Activated CD4-positive, alpha-beta T cell treated with anti-CD3 and anti-CD28 coated beads, Interleukin-2, Interleukin-6, amounts not matched to agents 100 ng/mL and 50 ng/mL, durations not matched to agents 16 hours and 8 hours (primary cell): Measurements from ENCODE around the gene CALCR.

Source experiments
- DNase-seq: peaks from one replicate; pipeline ENCODE4 v3.0.0-alpha.2; 2020

The CALCR gene

GRCh38 chr7:93442478-93443224 is 131.9 kb downstream of the CALCR start:
- peak; percentile 49 for DNase-seq

GRCh38 chr7:93435791-93436190 is 138.7 kb downstream of the CALCR start:
- no peak for DNase-seq

- no peak for DNase-seq
Measured at GRCh38 chr7:93432130-93432529, 142.4 kb downstream of the CALCR start.

GRCh38 chr7:93430917-93431588 is 143.5 kb downstream of the CALCR start:
- DNase-seq, result no peak

- DNase-seq, result no peak
Measured at GRCh38 chr7:93429563-93429962, 145.0 kb downstream of the CALCR start.

GRCh38 chr7:93427107-93427506 is 147.4 kb downstream of the CALCR start:
- no peak for DNase-seq

GRCh38 chr7:93426155-93426696 is 148.3 kb downstream of the CALCR start:
- DNase-seq, result no peak

GRCh38 chr7:93414574-93414973 is 159.9 kb downstream of the CALCR start:
- no peak for DNase-seq

GRCh38 chr7:93409324-93409723 is 165.2 kb downstream of the CALCR start:
- DNase-seq, result no peak

- no peak for DNase-seq
Measured at GRCh38 chr7:93407239-93407638, 167.3 kb downstream of the CALCR start.

GRCh38 chr7:93402944-93403343 is 171.6 kb downstream of the CALCR start:
- no peak for DNase-seq

GRCh38 chr7:93399642-93400041 is 174.9 kb downstream of the CALCR start:
- no peak for DNase-seq

- no peak for DNase-seq
Measured at GRCh38 chr7:93392984-93393383, 181.5 kb downstream of the CALCR start.

GRCh38 chr7:93390660-93391059 is 183.9 kb downstream of the CALCR start:
- no peak for DNase-seq

GRCh38 chr7:93382362-93382761 is 192.2 kb downstream of the CALCR start:
- no peak for DNase-seq

- no peak for DNase-seq
Measured at GRCh38 chr7:93378131-93378760, 196.3 kb downstream of the CALCR start.

- DNase-seq, result no peak
Measured at GRCh38 chr7:93375603-93376002, 198.9 kb downstream of the CALCR start.
